Urinary bladder (tissue), 4 donors: ENCODE measurements around the gene BBS1. TPM values are rescaled to one million over a fixed set of nuclear protein-coding genes. Genes with fewer than 3 reads are reported as not detected.

Experiments
- DNase-seq: peaks from one replicate; pipeline ENCODE4 v3.0.0-alpha.2; 2015; ENCODE audit errors: extremely low spot score
- H3K27ac ChIP-seq: one replicate; pipeline ENCODE4 v1.5.1; 2013; ENCODE audit warnings: low read depth, mild to moderate bottlenecking, moderate library complexity
- H3K36me3 ChIP-seq: one replicate; pipeline ENCODE4 v1.6.1; 2013; ENCODE audit warnings: mild to moderate bottlenecking, moderate library complexity; ENCODE audit not compliant: insufficient read depth
- H3K4me1 ChIP-seq: one replicate; pipeline ENCODE4 v1.6.1; 2013; ENCODE audit warnings: mild to moderate bottlenecking, moderate library complexity; ENCODE audit not compliant: insufficient read depth
- H3K4me3 ChIP-seq: one replicate; pipeline ENCODE4 v1.5.1; 2013; ENCODE audit warnings: low read depth, low read length
- WGBS: extraction: QIAGEN DNeasy Blood & Tissue Kit; methylation state at CpG from one replicate; pipeline ENCODE4 v1.1.7; 2013; 5-methylcytosine and 5-hydroxymethylcytosine counted together
- polyA plus RNA-seq: library from polyadenylated mRNA; stranded (reverse); fragments of 200-250 nt; gene quantifications from one replicate; pipeline ENCODE4 v1.2.3, GENCODE V29; 2013
- total RNA-seq: library from RNA; depleted of rRNA; stranded (reverse); fragments of >200 nt; gene quantifications from one replicate; pipeline ENCODE4 v1.2.3, GENCODE V29; 2014
- donor health status: healthy with polysubstance abuse.
- donor health status: healthy.

Gene BBS1
- total and polyA plus RNA-seq, 2 donors: 33.3 to 40.4 TPM

DNA sequence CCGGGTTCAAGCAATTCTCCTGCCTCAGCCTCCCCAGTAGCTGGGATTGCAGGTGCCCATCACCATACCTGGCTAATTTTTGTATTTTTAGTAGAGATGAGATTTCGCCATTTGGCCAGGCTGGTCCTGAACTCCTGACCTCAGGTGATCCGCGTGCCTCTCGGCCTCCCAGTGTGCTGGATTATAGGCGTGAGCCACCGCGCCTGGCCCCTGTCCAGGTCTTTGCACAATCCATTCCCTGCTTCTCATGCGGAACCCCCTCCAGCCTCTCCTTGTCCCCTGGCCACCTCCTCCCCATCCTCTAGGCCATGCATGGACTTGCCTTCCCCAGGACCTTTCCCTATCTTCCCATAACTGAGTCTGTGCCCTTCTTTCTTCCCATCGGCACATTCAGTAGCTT is 21.5 kb upstream of the BBS1 start:
- 92% methylated on average over 10 of the region's 10 CpGs for WGBS
- Histone ChIP-seq H3K4me3 (no peak overlapping the region), H3K27ac (no peak overlapping the region), H3K4me1 (no peaks in the 10 kb centered on the region), H3K36me3 (peaks cover 4% of the 10 kb centered on the region)
- DNase-seq: no peak

DNA sequence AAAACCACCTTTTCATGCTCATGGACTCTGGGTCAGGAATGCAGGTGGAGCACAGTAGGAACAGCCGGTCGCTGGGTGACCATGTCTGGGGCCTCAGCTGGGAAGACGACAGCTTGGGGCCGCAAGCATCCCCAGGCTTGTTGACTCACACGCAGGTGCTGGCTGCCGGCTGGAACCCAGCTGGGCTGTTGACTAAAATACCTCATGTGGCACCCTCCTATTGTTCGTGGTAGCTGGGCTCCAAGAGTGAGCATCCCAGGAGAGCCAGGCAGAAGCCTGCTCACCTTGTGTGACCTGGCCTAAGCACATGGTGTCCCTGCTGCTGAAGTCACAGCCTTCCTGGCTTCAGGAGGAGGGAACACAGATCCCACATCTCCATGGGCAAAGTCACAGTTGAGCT is 20.8 kb upstream of the BBS1 start:
- no peak overlapping the region for H3K27ac ChIP-seq
- DNase-seq: no peak
- WGBS: 92% methylated on average over 7 of the region's 7 CpGs
- peaks cover 4% of the 10 kb centered on the region for H3K36me3 ChIP-seq
- H3K4me1 ChIP-seq: no peaks in the 10 kb centered on the region
- no peak overlapping the region for H3K4me3 ChIP-seq

DNA sequence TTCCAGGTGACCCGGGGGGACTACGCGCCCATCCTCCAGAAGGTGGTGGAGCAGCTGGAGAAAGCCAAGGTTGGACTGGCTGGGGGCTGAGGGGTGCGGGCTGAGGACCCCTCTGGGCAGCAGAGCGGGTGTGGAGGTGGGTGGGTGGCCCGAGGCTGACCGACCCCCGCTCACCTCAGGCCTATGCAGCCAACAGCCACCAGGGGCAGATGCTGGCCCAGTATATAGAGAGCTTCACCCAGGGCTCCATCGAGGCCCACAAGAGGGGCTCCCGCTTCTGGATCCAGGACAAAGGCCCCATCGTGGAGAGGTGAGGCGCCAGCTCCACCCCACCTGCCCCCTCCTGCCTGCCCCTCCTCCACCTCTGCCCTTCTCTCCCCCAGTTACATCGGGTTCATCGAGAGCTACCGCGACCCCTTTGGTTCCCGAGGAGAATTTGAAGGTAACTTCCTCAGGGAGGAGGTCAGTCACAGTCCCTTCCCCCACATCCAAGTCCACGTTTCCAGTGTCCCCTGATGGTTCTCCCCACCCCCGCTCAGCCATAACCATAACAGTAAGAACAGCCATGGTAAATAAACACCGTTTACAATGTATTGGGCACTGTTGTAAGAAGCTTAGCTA is 19.0 kb upstream of the BBS1 start:
- H3K4me1 ChIP-seq: no peaks in the 10 kb centered on the region
- H3K36me3 ChIP-seq: peaks cover 4% of the 10 kb centered on the region
- no peak overlapping the region for H3K27ac ChIP-seq
- DNase-seq: no peak
- 63% methylated on average over 20 of the region's 20 CpGs for WGBS
- H3K4me3 ChIP-seq: no peak overlapping the region

DNA sequence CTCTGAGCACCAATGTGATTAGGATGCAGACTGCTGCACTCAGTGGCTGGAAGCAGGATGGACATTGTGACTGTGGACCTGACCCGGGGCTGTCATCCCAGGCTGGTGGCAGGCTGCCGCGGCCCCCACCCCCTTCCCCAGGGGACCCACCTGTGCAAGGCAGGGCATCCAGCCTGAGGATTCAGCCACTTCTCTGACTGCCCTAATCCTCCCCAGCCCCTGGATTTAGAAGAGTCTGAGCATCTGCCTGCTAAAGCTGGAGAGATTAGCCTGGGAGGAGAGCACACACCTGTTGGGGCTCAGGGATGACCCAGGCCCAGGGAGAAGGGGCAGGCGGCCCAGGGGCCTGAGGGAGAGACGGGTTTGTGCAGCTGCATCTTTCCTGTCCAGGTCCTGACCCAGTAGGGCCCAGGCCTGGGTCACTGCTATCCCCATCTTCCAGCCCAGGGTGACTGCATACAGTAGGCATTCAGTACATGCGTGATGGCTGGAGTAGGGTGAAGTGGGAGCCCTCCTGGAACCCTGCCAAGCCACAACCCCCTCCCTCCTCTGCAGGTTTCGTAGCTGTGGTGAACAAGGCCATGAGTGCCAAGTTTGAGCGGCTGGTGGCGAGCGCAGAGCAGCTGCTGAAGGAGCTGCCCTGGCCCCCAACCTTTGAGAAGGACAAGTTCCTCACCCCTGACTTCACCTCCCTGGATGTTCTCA is 18.1 kb upstream of the BBS1 start:
- H3K4me3 ChIP-seq: no peak overlapping the region
- WGBS: 92% methylated on average over 10 of the region's 10 CpGs
- peaks cover 4% of the 10 kb centered on the region for H3K36me3 ChIP-seq
- no peak for DNase-seq
- no peak overlapping the region for H3K27ac ChIP-seq
- no peaks in the 10 kb centered on the region for H3K4me1 ChIP-seq

DNA sequence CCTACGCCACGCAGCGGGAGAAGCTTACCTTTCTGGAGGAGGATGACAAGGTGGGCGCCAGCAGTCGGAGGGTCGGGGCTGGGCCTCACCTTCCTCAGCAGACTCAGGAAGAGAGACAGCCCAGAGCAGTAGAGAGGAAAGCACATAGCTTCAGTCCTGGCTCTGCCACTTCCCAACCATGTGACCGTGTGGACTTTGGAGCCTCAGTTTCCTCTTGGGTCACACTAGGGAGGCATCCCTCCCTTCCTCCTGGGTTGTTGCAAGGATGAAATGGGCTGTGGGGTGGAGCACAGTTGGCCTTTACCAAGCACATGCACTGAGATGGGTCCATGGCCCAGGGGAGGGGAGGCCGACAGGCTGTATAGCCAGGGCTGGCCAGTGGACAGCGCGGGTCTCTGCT is 17.3 kb upstream of the BBS1 start:
- H3K36me3 ChIP-seq: peaks cover 4% of the 10 kb centered on the region
- DNase-seq: no peak
- H3K27ac ChIP-seq: no peak overlapping the region
- no peaks in the 10 kb centered on the region for H3K4me1 ChIP-seq
- WGBS: 96% methylated on average over 10 of the region's 10 CpGs
- H3K4me3 ChIP-seq: no peak overlapping the region

DNA sequence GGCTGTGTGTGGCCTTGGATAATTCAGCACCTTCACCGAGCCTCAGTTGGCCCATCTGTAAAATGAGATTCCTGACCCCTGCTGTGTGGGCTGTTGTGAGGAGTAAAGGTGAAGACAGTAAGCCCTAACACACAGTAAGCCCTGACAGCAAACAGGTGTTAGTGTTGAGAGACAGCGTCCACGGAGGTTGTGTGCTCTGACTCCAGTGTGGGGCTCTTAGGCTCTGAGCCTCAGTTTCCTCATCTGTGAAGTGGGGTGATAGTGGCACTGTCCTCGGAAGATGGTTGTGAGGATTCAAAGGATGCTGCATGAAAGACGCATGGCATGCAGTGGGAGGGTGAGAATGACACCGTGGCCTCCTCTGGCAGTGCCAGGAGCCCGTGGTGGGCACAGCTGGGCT is 16.0 kb upstream of the BBS1 start:
- Histone ChIP-seq H3K4me1 (no peaks in the 10 kb centered on the region), H3K36me3 (no peaks in the 10 kb centered on the region), H3K27ac (no peak overlapping the region), H3K4me3 (no peak overlapping the region)
- no peak for DNase-seq
- 85% methylated on average over 7 of the region's 7 CpGs for WGBS

DNA sequence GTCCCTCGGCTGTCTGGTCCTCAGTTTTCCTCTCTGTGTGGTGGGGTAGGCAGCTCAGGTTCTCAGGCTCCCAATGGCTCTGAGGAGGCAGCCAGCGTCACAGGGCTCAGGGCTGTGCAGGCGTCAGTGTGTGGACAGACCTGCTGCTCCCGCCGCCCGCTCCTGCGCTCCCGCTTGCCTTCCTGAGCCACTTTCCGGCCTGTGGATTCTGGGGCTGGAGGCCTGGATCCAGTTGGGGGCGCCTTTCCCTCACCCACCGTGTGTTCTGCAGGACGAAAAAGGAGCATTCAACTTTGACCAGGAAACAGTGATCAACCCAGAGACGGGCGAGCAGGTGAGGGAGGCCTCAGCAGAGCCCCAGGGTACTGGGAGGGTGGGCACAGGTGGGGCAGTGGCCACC is 15.5 kb upstream of the BBS1 start:
- WGBS: 87% methylated on average over 14 of the region's 14 CpGs
- Histone ChIP-seq H3K4me1 (no peaks in the 10 kb centered on the region), H3K36me3 (no peaks in the 10 kb centered on the region), H3K27ac (no peak overlapping the region), H3K4me3 (no peak overlapping the region)
- DNase-seq: no peak

DNA sequence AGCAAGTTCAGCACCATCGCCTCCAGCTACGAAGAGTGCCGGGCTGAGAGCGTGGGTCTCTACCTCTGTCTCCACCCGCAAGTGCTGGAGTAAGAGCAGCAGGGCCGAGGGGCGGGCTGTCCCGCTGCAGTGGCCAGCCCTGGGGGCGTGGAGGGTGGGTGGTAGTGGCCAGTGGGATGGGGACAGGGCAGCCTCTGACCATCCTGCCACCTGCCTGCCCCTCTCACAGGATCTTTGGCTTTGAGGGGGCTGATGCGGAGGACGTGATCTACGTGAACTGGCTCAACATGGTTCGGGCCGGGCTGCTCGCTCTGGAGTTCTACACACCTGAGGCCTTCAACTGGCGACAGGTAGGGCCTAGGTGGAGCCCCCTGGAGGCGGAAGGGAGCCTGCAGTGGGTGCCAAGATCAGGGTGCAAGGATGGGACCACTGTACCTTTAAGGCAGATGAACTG is 15.0 kb upstream of the BBS1 start:
- DNase-seq: no peak
- Histone ChIP-seq H3K4me3 (no peak overlapping the region), H3K36me3 (no peaks in the 10 kb centered on the region), H3K4me1 (no peaks in the 10 kb centered on the region), H3K27ac (no peak overlapping the region)
- WGBS: 92% methylated on average over 17 of the region's 17 CpGs

DNA sequence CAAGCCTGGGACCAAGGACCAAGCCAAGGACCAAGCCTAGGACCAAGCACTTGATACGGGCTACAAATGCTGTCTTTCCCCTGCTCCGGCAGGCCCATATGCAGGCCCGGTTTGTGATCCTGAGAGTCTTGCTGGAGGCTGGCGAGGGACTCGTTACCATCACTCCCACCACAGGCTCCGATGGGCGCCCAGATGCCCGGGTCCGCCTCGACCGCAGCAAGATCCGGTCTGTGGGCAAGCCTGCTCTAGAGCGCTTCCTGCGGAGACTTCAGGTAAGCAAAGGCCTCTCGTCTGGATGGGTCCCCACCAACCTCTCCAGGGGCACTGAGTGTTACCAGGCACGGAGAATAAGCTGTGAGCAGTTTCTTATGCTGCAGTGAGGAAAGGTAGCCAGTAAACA is 13.2 kb upstream of the BBS1 start:
- WGBS: 96% methylated on average over 16 of the region's 16 CpGs
- Histone ChIP-seq H3K4me3 (no peak overlapping the region), H3K36me3 (no peaks in the 10 kb centered on the region), H3K4me1 (no peaks in the 10 kb centered on the region), H3K27ac (no peak overlapping the region)
- DNase-seq: no peak

DNA sequence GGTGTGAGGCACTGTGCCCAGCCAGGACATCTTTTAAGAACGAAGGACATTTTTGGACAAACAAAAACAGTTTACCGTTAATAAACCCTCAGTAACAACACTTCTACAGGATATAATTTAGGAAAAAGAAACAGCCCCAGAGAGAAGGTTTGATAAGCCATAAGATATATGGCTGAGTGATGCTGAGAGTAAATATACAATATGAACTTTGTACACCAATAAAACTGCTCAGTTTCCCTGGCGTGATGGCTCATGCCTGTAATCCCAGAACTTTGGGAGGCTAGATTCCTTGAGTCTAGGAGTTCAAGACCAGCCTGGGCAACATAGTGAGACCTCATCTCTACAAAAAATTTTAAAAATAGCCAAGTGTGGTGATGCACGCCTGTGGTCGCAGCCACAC is 11.9 kb upstream of the BBS1 start:
- 88% methylated on average over 5 of the region's 5 CpGs for WGBS
- H3K4me1 ChIP-seq: no peaks in the 10 kb centered on the region
- H3K4me3 ChIP-seq: no peak overlapping the region
- H3K27ac ChIP-seq: no peak overlapping the region
- DNase-seq: no peak
- H3K36me3 ChIP-seq: no peaks in the 10 kb centered on the region

DNA sequence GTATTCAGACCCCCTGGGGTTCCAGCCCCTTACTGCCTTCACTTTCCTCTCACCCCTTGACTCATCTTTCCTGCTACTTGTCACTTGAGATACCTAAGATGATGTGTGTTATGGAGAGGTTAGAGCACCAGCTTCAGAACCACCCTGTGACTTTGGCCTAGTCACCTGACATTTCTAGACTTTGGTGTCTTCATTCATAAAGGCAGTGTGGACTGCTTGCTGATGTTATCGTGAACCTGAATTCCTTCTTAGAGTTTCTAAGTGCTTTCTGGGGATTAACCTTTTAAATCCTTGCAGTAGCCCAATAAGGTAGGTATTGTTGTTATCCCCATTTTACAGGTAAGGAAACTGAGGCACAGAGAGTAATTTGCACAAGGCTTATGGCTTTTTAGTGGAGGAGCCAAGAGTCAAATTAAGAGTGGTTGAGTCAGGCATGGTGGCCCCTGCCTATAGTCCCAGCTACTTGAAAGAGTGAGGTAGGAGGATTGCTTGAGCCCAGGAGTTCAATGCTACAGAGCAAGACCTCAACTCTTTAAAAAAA is 5.1 kb upstream of the BBS1 start:
- no peaks in the 10 kb centered on the region for H3K36me3 ChIP-seq
- no peak for DNase-seq
- WGBS: 61% methylated on average over 1 of the region's 1 CpG
- no peaks in the 10 kb centered on the region for H3K4me1 ChIP-seq
- no peak overlapping the region for H3K27ac ChIP-seq
- H3K4me3 ChIP-seq: no peak overlapping the region

DNA sequence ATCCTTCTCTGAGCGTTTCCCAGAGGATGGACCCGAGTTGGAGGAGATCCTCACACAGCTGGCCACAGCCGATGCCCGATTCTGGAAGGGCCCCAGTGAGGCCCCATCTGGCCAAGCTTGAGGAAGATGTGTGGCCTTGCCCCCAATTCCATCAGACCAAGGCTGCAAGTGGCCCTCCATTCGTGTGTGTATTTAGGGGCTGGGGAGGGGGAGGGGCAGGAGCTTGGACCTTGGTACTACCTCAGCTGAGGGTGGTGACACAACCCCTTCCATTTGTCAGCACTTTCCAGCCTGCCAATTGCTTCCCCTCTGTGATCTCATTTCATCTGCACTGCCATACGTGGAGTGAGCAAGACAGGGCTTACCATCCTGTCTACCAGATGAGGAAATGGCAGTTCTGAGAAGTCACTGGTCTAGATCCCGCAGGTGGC is 1.3 kb upstream of the BBS1 start:
- DNase-seq: no peak
- Histone ChIP-seq H3K4me3 (no peak overlapping the region), H3K36me3 (no peaks in the 10 kb centered on the region), H3K4me1 (no peaks in the 10 kb centered on the region), H3K27ac (no peak overlapping the region)
- 80% methylated on average over 7 of the region's 7 CpGs for WGBS

DNA sequence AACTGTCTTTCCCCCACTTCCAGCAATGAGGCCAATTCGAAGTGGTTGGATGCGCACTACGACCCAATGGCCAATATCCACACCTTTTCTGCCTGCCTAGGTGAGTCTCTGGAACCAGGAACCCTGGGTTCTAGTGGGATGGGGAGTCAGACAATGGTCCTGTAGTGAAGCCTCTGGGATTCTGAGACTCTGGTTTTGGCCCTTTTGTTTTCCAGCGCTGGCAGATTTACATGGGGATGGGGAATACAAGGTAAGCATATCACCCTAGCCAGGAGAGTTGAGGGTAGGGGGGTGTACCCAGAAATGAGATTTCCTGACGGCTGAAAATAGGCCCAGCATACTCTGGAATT is 530 bp downstream of the BBS1 start:
- Histone ChIP-seq H3K4me3 (peak overlapping the region; percentile 67), H3K27ac (no peak overlapping the region), H3K36me3 (no peaks in the 10 kb centered on the region), H3K4me1 (no peaks in the 10 kb centered on the region)
- 6% methylated on average over 5 of the region's 5 CpGs for WGBS
- no peak for DNase-seq

DNA sequence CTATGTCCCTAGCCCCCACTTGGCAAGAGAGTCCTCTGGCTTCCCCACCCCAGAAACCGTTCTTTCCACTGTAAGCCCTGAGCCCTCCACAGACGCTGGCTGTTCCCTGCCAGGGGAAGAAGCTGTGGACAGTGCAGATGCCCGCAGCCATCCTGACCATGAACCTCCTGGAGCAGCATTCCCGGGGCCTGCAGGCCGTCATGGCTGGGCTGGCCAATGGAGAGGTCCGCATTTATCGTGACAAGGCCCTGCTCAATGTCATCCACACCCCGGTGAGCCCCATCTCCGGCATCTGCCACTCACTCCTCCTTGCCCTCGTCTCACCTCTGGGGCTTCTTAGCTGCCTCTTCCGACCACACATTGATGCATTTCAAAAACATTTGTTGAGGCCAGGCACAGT is 13.2 kb downstream of the BBS1 start:
- Histone ChIP-seq H3K4me1 (no peaks in the 10 kb centered on the region), H3K27ac (no peak overlapping the region), H3K4me3 (no peak overlapping the region), H3K36me3 (peaks cover 4% of the 10 kb centered on the region)
- 77% methylated on average over 11 of the region's 11 CpGs for WGBS
- no peak for DNase-seq
